K562 (cell line): ENCODE data around the gene GNL3. TPM values are rescaled to one million over a fixed set of nuclear protein-coding genes. Genes with fewer than 3 reads are reported as not detected.

ENCODE experiments used
- BRD9 ChIP-seq: fragments of 450-650 bp; IDR thresholded peaks from 2 replicates; pipeline ENCODE4 v1.6.1; 2018; ENCODE audit warnings: low read depth; ENCODE audit not compliant: partially characterized antibody
- CREM ChIP-seq: IDR thresholded peaks from 2 replicates; pipeline ENCODE4 v1.6.1; 2014; ENCODE audit warnings: antibody characterized with exemption, low read depth
- E2F6 ChIP-seq, 2 experiments: IDR thresholded peaks; 2 replicates each; pipeline ENCODE4 v1.6.1; 2011; ENCODE audit warnings: borderline replicate concordance in 1 of 2, control low read depth in 1 of 2, low read depth in 1 of 2, low read length in 1 of 2, mild to moderate bottlenecking in 1 of 2, mixed read lengths in 1 of 2, moderate library complexity in 1 of 2; ENCODE audit not compliant: insufficient read depth in 1 of 2, insufficient read length in 1 of 2, poor library complexity in 1 of 2, severe bottlenecking in 1 of 2; ENCODE audit errors: extremely low read depth in 1 of 2
- KDM1A ChIP-seq, 2 experiments: fragments of 450-650 bp; IDR thresholded peaks; 2 replicates each; pipeline ENCODE4 v1.6.1; 2016; ENCODE audit warnings: mild to moderate bottlenecking in 2 of 2
- KLF13 ChIP-seq: fragments of 450-650 bp; IDR thresholded peaks from 2 replicates; pipeline ENCODE4 v1.6.1; 2016; ENCODE audit warnings: missing genetic modification characterization, low read depth, mild to moderate bottlenecking, missing compliant biosample characterization, moderate library complexity, borderline replicate concordance
- MAZ ChIP-seq, 2 experiments: fragments of 450-650 bp in 1 of 2; sonication (generic) in 1 of 2; formaldehyde crosslinking; IDR thresholded peaks in 1 of 2; conservative IDR thresholded peaks in 1 of 2; 2 replicates each; pipeline versions ENCODE4 v1.4.0 to v1.5.0; 2020; ENCODE audit warnings: mild to moderate bottlenecking in 1 of 2, missing genetic modification reagents in 1 of 2
- MCM7 ChIP-seq, 2 experiments: fragments of 450-650 bp; IDR thresholded peaks; 2 replicates each; pipeline ENCODE4 v1.6.1; 2016 to 2018
- NKRF ChIP-seq: fragments of 450-650 bp; IDR thresholded peaks from 2 replicates; pipeline ENCODE4 v1.6.1; 2016; ENCODE audit warnings: borderline replicate concordance
- POLR2AphosphoS2 ChIP-seq: IDR thresholded peaks from 2 replicates; pipeline ENCODE4 v1.6.1; 2012; ENCODE audit warnings: low read length, improper control_type of control experiment
- PRPF4 ChIP-seq: fragments of 200-400 bp; formaldehyde crosslinking; IDR thresholded peaks from one replicate; pipeline ENCODE4 v1.6.1; 2017; ENCODE audit warnings: low read length, low read depth, mild to moderate bottlenecking; ENCODE audit not compliant: insufficient read depth, poor library complexity, severe bottlenecking
- RFX7 ChIP-seq: fragments of 250-450 bp; sonication (Bioruptor Pico); IDR thresholded peaks from 2 replicates; pipeline ENCODE4 v1.5.1; 2021; ENCODE audit warnings: mild to moderate bottlenecking
- RREB1 ChIP-seq: fragments of 250-450 bp; sonication (Bioruptor Pico); IDR thresholded peaks from 2 replicates; pipeline ENCODE4 v1.4.0; 2020
- SMARCA4 ChIP-seq: fragments of 450-650 bp; IDR thresholded peaks from 2 replicates; pipeline ENCODE4 v1.6.1; 2016
- TRIM25 ChIP-seq: fragments of 450-650 bp; IDR thresholded peaks from 2 replicates; pipeline ENCODE4 v1.7.0; 2016; ENCODE audit warnings: borderline replicate concordance
- ZNF174 ChIP-seq: fragments of 250-450 bp; sonication (Bioruptor Pico); IDR thresholded peaks from 2 replicates; pipeline ENCODE4 v1.4.0; 2020; ENCODE audit warnings: mild to moderate bottlenecking
- ZNF239 ChIP-seq: fragments of 250-450 bp; sonication (Bioruptor Pico); IDR thresholded peaks from 2 replicates; pipeline ENCODE4 v1.4.0; 2020; ENCODE audit warnings: mild to moderate bottlenecking
- ZNF311 ChIP-seq: fragments of 250-450 bp; sonication (Bioruptor Pico); IDR thresholded peaks from 2 replicates; pipeline ENCODE4 v1.4.0; 2020; ENCODE audit warnings: mild to moderate bottlenecking, moderate library complexity
- ZNF347 ChIP-seq: fragments of 450-650 bp; formaldehyde crosslinking; IDR thresholded peaks from 2 replicates; pipeline ENCODE4 v1.4.0; 2020; ENCODE audit warnings: low read depth, mild to moderate bottlenecking, moderate library complexity
- ZNF707 ChIP-seq: fragments of 250-450 bp; sonication (Bioruptor Pico); conservative IDR thresholded peaks from 2 replicates; pipeline ENCODE4 v1.8.0; 2022; ENCODE audit warnings: inconsistent platforms, mild to moderate bottlenecking, moderate library complexity
- polyA plus RNA-seq, 8 experiments: library from polyadenylated mRNA; depleted of rRNA in 4 of 8; stranded (reverse) in 5 of 8; unstranded in 3 of 8; fragments of >200 nt; fragmentation: Nextera tagmentation in 2 of 8; fragmentation: Illumina TruSeq in 1 of 8; extraction: Ambion mirVana in 2 of 8; extraction: Trizol in 1 of 8; gene quantifications; 2 replicates each; pipeline versions ENCODE4 v1.2.1 to v1.2.3, GENCODE V29; 2011 to 2014; ENCODE audit warnings: inconsistent platforms in 1 of 8, missing spikeins in 1 of 8
- total RNA-seq, 7 experiments: library from RNA; depleted of rRNA in 6 of 7; stranded (reverse); fragments of >200 nt in 6 of 7; fragmentation: Illumina TruSeq in 2 of 7; extraction: Trizol in 2 of 7; gene quantifications; 2 replicates each; pipeline versions ENCODE4 v1.2.1 to v1.2.3, GENCODE V29; 2011 to 2021; ENCODE audit warnings: low replicate concordance in 1 of 7

The GNL3 gene
- total and polyA plus RNA-seq, 9 of the 15 experiments (the other 6 are each of a cell fraction or from before 2014, with no cell fraction given): 132 to 313 (median 220) TPM

GRCh38 chr3:52685285-52685708 lies 535 bp upstream of the GNL3 start (continued):
- no peak for TF ChIP-seq POLR2AphosphoS2
- no peak for TF ChIP-seq ZNF707 (CRISPR knock-in tag)
- TF ChIP-seq BRD9: no peak
- TF ChIP-seq SMARCA4: no peak
- TF ChIP-seq ZNF347 (CRISPR knock-in tag): no peak
- TF ChIP-seq RREB1 (CRISPR knock-in tag): no peak
- no peak for TF ChIP-seq PRPF4
- peak; percentile 21; the same call in 1 of the 2 replicates for TF ChIP-seq NKRF
- no peak for TF ChIP-seq ZNF239 (CRISPR knock-in tag)
- no peak for TF ChIP-seq RFX7 (CRISPR knock-in tag)
- no peak for TF ChIP-seq ZNF174 (CRISPR knock-in tag)
- no peak for TF ChIP-seq MCM7 (IDR thresholded peaks at IDR 0.05)
- TF ChIP-seq MAZ (CRISPR knock-in tag; conservative IDR thresholded peaks at IDR 0.05 in 1 of 2, IDR thresholded peaks at IDR 0.05 in 1 of 2): peak in 1 of 2 experiments; percentile 23; a peak in 1 of 4 replicates
- TF ChIP-seq KDM1A (IDR thresholded peaks at IDR 0.05): no peak
- TF ChIP-seq TRIM25: no peak
- TF ChIP-seq E2F6 (IDR thresholded peaks at IDR 0.05; ENCODE audit: borderline replicate concordance in 1 of 2, extremely low read depth in 1 of 2, insufficient read depth in 1 of 2, insufficient read length in 1 of 2, low read depth in 1 of 2, low read length in 1 of 2, poor library complexity in 1 of 2, severe bottlenecking in 1 of 2): peak; percentile 58 to 93
- 0 out of 2 replicates have a peak, but pooled peaks have one; percentile 34 for TF ChIP-seq CREM
- TF ChIP-seq ZNF311 (CRISPR knock-in tag): no peak
- no peak for TF ChIP-seq KLF13
